ENCODE results near the gene SLC13A2. TPM values are rescaled to one million over a fixed set of nuclear protein-coding genes. Genes with fewer than 3 reads are reported as not detected.

Gene SLC13A2
- total RNA-seq, 1 experiment from 2014 or later = not detected

DNA sequence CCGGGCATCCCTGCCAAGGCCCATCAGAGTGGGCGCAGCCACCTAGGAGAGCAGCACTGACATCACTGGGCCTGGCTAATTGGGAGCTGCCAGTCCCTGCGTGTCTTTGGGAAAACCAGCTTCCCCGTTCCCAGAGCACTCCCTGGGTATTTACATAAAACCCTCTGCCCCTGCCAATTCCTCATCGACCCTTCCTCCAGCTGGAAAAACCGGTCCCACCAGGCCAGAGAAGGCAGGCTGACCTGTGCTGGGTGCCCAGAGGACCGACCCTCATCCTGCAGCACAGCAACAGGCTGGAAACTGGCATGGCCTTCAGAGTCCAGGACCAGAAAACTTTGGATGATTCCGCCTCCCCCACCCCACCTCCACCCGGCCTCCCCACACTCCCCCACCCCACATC is 24.5 kb downstream of the SLC13A2 start:
- Histone ChIP-seq H3K36me3 (ENCODE audit: control insufficient read depth, insufficient read depth, low read length) (no peaks in the 10 kb centered on the region), H3K27ac (ENCODE audit: low read length) (no peak overlapping the region), H3K27me3 (ENCODE audit: control insufficient read depth, insufficient read depth, low read length) (no peaks in the 10 kb centered on the region; the same call in none of the 2 replicates), H3K4me3 (ENCODE audit: low read depth in 2 of 2, low read length in 2 of 2) (no peak overlapping the region), H3K9me3 (ENCODE audit: control insufficient read depth, insufficient read depth, low read depth, low read length) (no peaks in the 10 kb centered on the region), H3K4me1 (ENCODE audit: control insufficient read depth, insufficient read depth, low read length) (no peaks in the 10 kb centered on the region; the same call in 1 of the 2 replicates)
- ChIA-PET CTCF (no interaction called here), POLR2A (interaction anchor here (0.6 to 0.7 kb wide), 3 partner anchors 39 to 88 kb away, joined by 3 to 9 read pairs (median 6); no protein-coding TSS in a partner anchor)
- no TSS peak for BruUV-seq (replicated peaks)
- TF ChIP-seq TCF7L2 (IDR thresholded peaks at IDR 0.05; ENCODE audit: low read depth, low read length) = no peak
- DNase-seq (ENCODE audit: low read depth, low spot score) (no peak), ATAC-seq (no peak)
- in situ Hi-C loops (cut with HindIII; ENCODE audit: low pct_unique_long_range_greater_than_20kb, low sequenced_read_pairs) = no loop called here
- intact Hi-C loops (cut with micrococcal nuclease; ENCODE audit: unreplicated experiment) = no loop called here

GRCh38 chr17:28498652-28499363 is 25.4 kb downstream of the SLC13A2 start:
- BruUV-seq (replicated peaks) = no TSS peak
- no peak for ATAC-seq
- in situ Hi-C loops (cut with HindIII; ENCODE audit: low pct_unique_long_range_greater_than_20kb, low sequenced_read_pairs) = no loop called here

More at GRCh38 chr17:28498652-28499363, 25.4 kb downstream of the SLC13A2 start:
- Histone ChIP-seq H3K9me3 (ENCODE audit: control insufficient read depth, insufficient read depth, low read depth, low read length) (no peaks in the 10 kb centered on the region), H3K4me1 (ENCODE audit: control insufficient read depth, insufficient read depth, low read length) (no peaks in the 10 kb centered on the region; the same call in 1 of the 2 replicates), H3K4me3 (ENCODE audit: low read depth in 2 of 2, low read length in 2 of 2) (no peak overlapping the region), H3K27me3 (ENCODE audit: control insufficient read depth, insufficient read depth, low read length) (no peaks in the 10 kb centered on the region; the same call in 1 of the 2 replicates), H3K27ac (ENCODE audit: low read length) (no peak overlapping the region), H3K36me3 (ENCODE audit: control insufficient read depth, insufficient read depth, low read length) (no peaks in the 10 kb centered on the region)
- ChIA-PET POLR2A (interaction anchor here (0.7 kb wide), 1 partner anchor 38 kb away, joined by 9 read pairs; no protein-coding TSS in a partner anchor), CTCF (no interaction called here)
- no peak for TF ChIP-seq REST (IDR thresholded peaks at IDR 0.05; ENCODE audit: insufficient read depth in 1 of 2, low read depth in 2 of 2, low read length in 1 of 2)
- TF ChIP-seq SIN3A (IDR thresholded peaks at IDR 0.05; ENCODE audit: borderline replicate concordance, insufficient read depth, low read depth, low read length) = no peak
- TF ChIP-seq POLR2AphosphoS5 (IDR thresholded peaks at IDR 0.05; ENCODE audit: low read depth, low read length) = no peak
- TF ChIP-seq, protein P1, sequence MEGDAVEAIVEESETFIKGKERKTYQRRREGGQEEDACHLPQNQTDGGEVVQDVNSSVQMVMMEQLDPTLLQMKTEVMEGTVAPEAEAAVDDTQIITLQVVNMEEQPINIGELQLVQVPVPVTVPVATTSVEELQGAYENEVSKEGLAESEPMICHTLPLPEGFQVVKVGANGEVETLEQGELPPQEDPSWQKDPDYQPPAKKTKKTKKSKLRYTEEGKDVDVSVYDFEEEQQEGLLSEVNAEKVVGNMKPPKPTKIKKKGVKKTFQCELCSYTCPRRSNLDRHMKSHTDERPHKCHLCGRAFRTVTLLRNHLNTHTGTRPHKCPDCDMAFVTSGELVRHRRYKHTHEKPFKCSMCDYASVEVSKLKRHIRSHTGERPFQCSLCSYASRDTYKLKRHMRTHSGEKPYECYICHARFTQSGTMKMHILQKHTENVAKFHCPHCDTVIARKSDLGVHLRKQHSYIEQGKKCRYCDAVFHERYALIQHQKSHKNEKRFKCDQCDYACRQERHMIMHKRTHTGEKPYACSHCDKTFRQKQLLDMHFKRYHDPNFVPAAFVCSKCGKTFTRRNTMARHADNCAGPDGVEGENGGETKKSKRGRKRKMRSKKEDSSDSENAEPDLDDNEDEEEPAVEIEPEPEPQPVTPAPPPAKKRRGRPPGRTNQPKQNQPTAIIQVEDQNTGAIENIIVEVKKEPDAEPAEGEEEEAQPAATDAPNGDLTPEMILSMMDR (IDR thresholded peaks at IDR 0.05) = no peak
- TF ChIP-seq TCF7L2 (IDR thresholded peaks at IDR 0.05; ENCODE audit: low read depth, low read length) = no peak
- DNase-seq (ENCODE audit: low read depth, low spot score) = no peak
- intact Hi-C loops (cut with micrococcal nuclease; ENCODE audit: unreplicated experiment) = no loop called here
